ENCODE results near the gene CLCN6. TPM values are rescaled to one million over a fixed set of nuclear protein-coding genes. Genes with fewer than 3 reads are reported as not detected.

CLCN6 gene, protein sequence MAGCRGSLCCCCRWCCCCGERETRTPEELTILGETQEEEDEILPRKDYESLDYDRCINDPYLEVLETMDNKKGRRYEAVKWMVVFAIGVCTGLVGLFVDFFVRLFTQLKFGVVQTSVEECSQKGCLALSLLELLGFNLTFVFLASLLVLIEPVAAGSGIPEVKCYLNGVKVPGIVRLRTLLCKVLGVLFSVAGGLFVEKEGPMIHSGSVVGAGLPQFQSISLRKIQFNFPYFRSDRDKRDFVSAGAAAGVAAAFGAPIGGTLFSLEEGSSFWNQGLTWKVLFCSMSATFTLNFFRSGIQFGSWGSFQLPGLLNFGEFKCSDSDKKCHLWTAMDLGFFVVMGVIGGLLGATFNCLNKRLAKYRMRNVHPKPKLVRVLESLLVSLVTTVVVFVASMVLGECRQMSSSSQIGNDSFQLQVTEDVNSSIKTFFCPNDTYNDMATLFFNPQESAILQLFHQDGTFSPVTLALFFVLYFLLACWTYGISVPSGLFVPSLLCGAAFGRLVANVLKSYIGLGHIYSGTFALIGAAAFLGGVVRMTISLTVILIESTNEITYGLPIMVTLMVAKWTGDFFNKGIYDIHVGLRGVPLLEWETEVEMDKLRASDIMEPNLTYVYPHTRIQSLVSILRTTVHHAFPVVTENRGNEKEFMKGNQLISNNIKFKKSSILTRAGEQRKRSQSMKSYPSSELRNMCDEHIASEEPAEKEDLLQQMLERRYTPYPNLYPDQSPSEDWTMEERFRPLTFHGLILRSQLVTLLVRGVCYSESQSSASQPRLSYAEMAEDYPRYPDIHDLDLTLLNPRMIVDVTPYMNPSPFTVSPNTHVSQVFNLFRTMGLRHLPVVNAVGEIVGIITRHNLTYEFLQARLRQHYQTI
- total RNA-seq: 10 to 100 TPM; 13.3 to 23.0 (median 20.9) TPM
- polyA plus RNA-seq: 1 to 10 TPM; 3.4 to 3.6 TPM
- total RNA-seq: 25.4 reads per million, percentile 56 among the genes with 10 or more reads in this experiment

DNA sequence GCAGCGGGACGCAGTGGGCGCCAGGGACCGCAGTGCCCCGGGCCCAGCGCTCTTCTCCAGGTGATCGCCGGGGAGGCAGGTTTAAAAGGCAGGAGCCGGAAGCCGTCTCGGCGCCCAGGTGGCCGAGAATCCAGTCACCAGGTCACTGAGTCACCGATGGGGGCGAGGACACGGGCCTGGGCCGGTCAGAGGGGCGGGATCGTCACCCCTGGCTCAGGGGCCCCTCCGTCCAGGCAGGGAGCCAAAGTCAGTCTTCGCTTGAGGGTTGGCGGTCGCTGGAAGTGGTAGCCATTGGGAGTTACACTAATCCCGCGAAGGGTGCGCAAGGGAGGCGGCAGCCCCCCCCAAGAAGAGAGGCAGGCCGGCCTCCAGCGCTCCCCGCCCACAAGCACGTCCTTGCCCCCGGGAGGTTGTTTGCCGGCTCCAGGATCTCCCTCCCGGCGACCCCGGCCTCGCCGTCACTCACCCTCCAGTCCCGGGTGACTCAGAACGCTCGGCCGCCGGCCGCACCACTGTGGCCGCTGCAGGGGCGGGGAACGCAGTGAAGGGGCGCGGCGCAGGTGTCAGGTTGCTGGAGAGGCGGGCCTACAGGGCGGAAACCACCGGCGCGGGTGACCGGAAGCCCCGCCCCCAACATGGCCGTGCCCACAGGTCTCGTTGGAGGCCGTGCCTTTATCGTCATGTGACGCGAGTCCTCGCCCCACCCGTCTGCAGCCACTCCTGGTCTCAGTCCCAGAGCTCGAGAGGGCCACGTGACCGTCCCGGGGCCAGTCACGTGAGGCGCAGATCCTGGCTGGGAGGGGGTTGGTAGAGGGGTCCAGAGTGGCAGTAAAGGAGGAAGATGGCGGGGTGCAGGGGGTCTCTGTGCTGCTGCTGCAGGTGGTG, at the start of gene CLCN6, which contains the start of gene MTHFR:
Gene CLCN6, plus strand, starts transcription at position 770 of the 885 bp plus-strand sequence. Its CDS starts 72 bp downstream, at position 842.
Gene MTHFR, minus strand, starts transcription at position 543 of the 885 bp plus-strand sequence. CDS start 2,848 bp downstream, outside the sequence.
- DNase-seq (peak; percentile 93 to 98 (median 97)), ATAC-seq (peak; percentile 95)
- peaks cover 37 to 72% (median 60%) of the 10 kb centered on the region in 7 donors for H3K4me1 Mint-ChIP-seq
- H3K27me3 Mint-ChIP-seq: no peaks in the 10 kb centered on the region
- intact Hi-C loops (cut with micrococcal nuclease): loop anchor here (1.0 to 10.0 kb wide), 14 partner anchors 86 to 1331 kb away; partner anchors contain the start of genes FBXO2 (in 2 of the 2), FBXO44 (in 2 of the 2), KIAA2013 (in 2 of the 2) and DFFA (in 1 of the 2)
- H3K9me3 Mint-ChIP-seq: peaks cover 0 to 4% (median 0%) of the 10 kb centered on the region in 11 donors
- H3K36me3 Mint-ChIP-seq: peaks cover 0 to 13% (median 7%) of the 10 kb centered on the region in 5 donors
- ChIA-PET CTCF (interaction anchor here (1.1 kb wide), 3 partner anchors 75 to 129 kb away, joined by 3 to 4 read pairs (median 3); no protein-coding TSS in a partner anchor), POLR2A (interaction anchor here (0.6 to 3.2 kb wide), 13 partner anchors 9 to 213 kb away, joined by 3 to 56 read pairs (median 4); partner anchors contain the start of genes AGTRAP, MAD2L2, MFN2 and MIIP)
- Histone ChIP-seq H3K4me1 (ENCODE audit: control insufficient read depth in 2 of 2, insufficient read depth in 2 of 2, low read length in 2 of 2) (peaks cover 39 to 40% of the 10 kb centered on the region in 2 donors), H3K27ac (ENCODE audit: low read depth, low read length) (peak within 1 kb of the TSS; percentile 92), H3K27me3 (ENCODE audit: control insufficient read depth in 2 of 2, insufficient read depth in 2 of 2, low read length in 2 of 2) (no peaks in the 10 kb centered on the region), H3K36me3 (ENCODE audit: control insufficient read depth in 2 of 3, insufficient read depth in 3 of 3, low read length in 3 of 3) (peaks cover 0 to 15% (median 4%) of the 10 kb centered on the region in 3 experiments), H3K4me3 (ENCODE audit: low read length) (peak within 1 kb of the TSS; percentile 86), H3K9me3 (ENCODE audit: control insufficient read depth in 2 of 3, low read length in 3 of 3) (no peaks in the 10 kb centered on the region)
- H3K4me3 Mint-ChIP-seq: peak within 1 kb of the TSS; percentile 94 to 100 (median 98)
- peak within 1 kb of the TSS; percentile 94 to 99 (median 96) for H3K27ac Mint-ChIP-seq

DNA sequence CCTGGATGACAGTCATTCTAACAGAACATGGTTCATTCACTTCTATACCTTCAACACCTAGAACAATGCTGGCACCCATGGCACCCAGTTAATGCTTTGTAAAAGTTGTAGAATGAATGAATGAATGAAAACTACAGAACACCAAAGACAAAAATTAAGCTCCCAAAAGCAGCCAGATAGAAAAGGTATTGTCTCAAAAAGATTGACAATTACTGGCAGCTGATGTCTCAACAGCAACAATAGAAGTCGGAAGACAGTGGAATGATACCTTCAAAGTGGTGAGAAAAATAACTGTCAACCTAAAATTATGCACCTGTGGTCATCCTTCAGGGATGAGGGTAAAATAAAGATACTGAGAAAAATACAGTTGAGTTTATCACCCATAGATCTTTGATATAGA, 48.9 kb upstream of the CLCN6 start:
- peaks cover 0 to 26% (median 5%) of the 10 kb centered on the region in 5 donors for H3K27me3 Mint-ChIP-seq
- Histone ChIP-seq H3K9me3 (ENCODE audit: control insufficient read depth in 2 of 3, low read length in 3 of 3) (no peaks in the 10 kb centered on the region), H3K36me3 (ENCODE audit: control insufficient read depth in 2 of 3, insufficient read depth in 3 of 3, low read length in 3 of 3) (no peaks in the 10 kb centered on the region), H3K27ac (ENCODE audit: low read depth, low read length) (no peak overlapping the region), H3K4me1 (ENCODE audit: control insufficient read depth in 2 of 2, insufficient read depth in 2 of 2, low read length in 2 of 2) (peaks cover 0 to 2% of the 10 kb centered on the region in 2 donors), H3K27me3 (ENCODE audit: control insufficient read depth in 2 of 2, insufficient read depth in 2 of 2, low read length in 2 of 2) (no peaks in the 10 kb centered on the region), H3K4me3 (ENCODE audit: low read length) (no peak overlapping the region)
- no peaks in the 10 kb centered on the region for H3K9me3 Mint-ChIP-seq
- ChIA-PET POLR2A (no interaction called here), CTCF (no interaction called here)
- ATAC-seq (no peak), DNase-seq (no peak)
- no peaks in the 10 kb centered on the region for H3K36me3 Mint-ChIP-seq
- H3K4me1 Mint-ChIP-seq: peaks cover 0 to 26% (median 15%) of the 10 kb centered on the region in 7 donors
- intact Hi-C loops (cut with micrococcal nuclease): no loop called here
- H3K4me3 Mint-ChIP-seq: no peak overlapping the region
- H3K27ac Mint-ChIP-seq: no peak overlapping the region

DNA sequence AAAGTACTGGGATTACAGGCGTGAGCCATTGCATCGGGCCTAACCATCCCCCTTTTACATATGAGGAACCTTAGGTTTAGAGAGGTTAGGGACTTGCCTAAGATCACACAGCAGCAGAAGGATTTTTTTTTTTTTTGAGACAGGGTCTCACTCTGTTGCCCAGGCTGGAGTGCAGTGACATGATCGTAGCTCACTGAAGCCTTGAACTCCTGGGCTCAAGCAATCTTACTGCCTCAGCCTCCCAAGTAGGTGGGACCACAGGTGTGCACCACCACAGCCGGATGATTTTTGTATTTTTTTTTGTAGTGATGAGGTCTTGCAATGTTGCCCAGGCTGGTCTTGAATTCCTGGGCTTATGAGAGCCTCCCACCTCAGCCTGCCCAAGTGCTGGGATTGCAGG, 46.2 kb upstream of the CLCN6 start:
- H3K27ac Mint-ChIP-seq: no peak overlapping the region
- no peaks in the 10 kb centered on the region for H3K9me3 Mint-ChIP-seq
- Histone ChIP-seq H3K4me1 (ENCODE audit: control insufficient read depth in 2 of 2, insufficient read depth in 2 of 2, low read length in 2 of 2) (peaks cover 0 to 5% of the 10 kb centered on the region in 2 donors), H3K9me3 (ENCODE audit: control insufficient read depth in 2 of 3, low read length in 3 of 3) (no peaks in the 10 kb centered on the region), H3K36me3 (ENCODE audit: control insufficient read depth in 2 of 3, insufficient read depth in 3 of 3, low read length in 3 of 3) (no peaks in the 10 kb centered on the region), H3K4me3 (ENCODE audit: low read length) (no peak overlapping the region), H3K27ac (ENCODE audit: low read depth, low read length) (no peak overlapping the region), H3K27me3 (ENCODE audit: control insufficient read depth in 2 of 2, insufficient read depth in 2 of 2, low read length in 2 of 2) (peaks cover 0 to 5% of the 10 kb centered on the region in 2 donors)
- CTCF ChIA-PET: no interaction called here
- intact Hi-C loops (cut with micrococcal nuclease): no loop called here
- no peaks in the 10 kb centered on the region for H3K36me3 Mint-ChIP-seq
- no peak for DNase-seq
- POLR2A ChIA-PET: no interaction called here
- H3K4me3 Mint-ChIP-seq: no peak overlapping the region
- peaks cover 13 to 36% (median 17%) of the 10 kb centered on the region in 5 donors for H3K27me3 Mint-ChIP-seq
- no peak for ATAC-seq
- H3K4me1 Mint-ChIP-seq: peaks cover 2 to 12% (median 6%) of the 10 kb centered on the region in 7 donors

DNA sequence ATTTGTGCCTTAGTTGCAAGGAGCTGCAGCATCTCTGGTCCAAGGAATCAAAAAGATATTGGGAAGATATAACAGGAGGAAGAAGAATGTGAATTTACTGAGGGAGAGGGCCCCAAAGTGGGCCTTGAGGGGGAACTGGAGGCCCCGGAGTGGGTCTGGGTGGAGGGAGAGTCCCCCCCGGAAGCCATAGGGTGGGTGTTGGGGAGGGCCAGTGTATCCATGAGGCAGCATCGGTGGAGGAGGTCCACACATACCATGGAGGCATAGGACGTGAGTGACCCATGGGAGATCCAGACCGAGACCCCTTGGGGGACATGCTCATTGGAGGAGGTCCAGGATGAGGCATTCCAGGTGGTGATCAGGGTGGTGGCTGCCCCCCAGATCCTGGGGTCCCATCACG, 44.7 kb upstream of the CLCN6 start:
- H3K4me1 Mint-ChIP-seq: peaks cover 2 to 12% (median 6%) of the 10 kb centered on the region in 7 donors
- no peak overlapping the region for H3K27ac Mint-ChIP-seq
- peaks cover 0 to 5% of the 10 kb centered on the region in 2 donors for H3K4me1 ChIP-seq (ENCODE audit: control insufficient read depth in 2 of 2, insufficient read depth in 2 of 2, low read length in 2 of 2)
- no peaks in the 10 kb centered on the region for H3K9me3 Mint-ChIP-seq
- peaks cover 0 to 5% of the 10 kb centered on the region in 2 donors for H3K27me3 ChIP-seq (ENCODE audit: control insufficient read depth in 2 of 2, insufficient read depth in 2 of 2, low read length in 2 of 2)
- no peak for DNase-seq
- H3K36me3 Mint-ChIP-seq: no peaks in the 10 kb centered on the region
- H3K4me3 Mint-ChIP-seq: peak overlapping the region in 4 of 10 donors; percentile 33 to 47 (median 40)
- H3K9me3 ChIP-seq (ENCODE audit: control insufficient read depth in 2 of 3, low read length in 3 of 3): no peaks in the 10 kb centered on the region
- no peak overlapping the region for H3K4me3 ChIP-seq (ENCODE audit: low read length)
- no peaks in the 10 kb centered on the region for H3K36me3 ChIP-seq (ENCODE audit: control insufficient read depth in 2 of 3, insufficient read depth in 3 of 3, low read length in 3 of 3)
- ChIA-PET POLR2A (no interaction called here), CTCF (no interaction called here)
- no peak overlapping the region for H3K27ac ChIP-seq (ENCODE audit: low read depth, low read length)
- ATAC-seq: no peak
- intact Hi-C loops (cut with micrococcal nuclease): no loop called here
- peaks cover 13 to 36% (median 17%) of the 10 kb centered on the region in 5 donors for H3K27me3 Mint-ChIP-seq

DNA sequence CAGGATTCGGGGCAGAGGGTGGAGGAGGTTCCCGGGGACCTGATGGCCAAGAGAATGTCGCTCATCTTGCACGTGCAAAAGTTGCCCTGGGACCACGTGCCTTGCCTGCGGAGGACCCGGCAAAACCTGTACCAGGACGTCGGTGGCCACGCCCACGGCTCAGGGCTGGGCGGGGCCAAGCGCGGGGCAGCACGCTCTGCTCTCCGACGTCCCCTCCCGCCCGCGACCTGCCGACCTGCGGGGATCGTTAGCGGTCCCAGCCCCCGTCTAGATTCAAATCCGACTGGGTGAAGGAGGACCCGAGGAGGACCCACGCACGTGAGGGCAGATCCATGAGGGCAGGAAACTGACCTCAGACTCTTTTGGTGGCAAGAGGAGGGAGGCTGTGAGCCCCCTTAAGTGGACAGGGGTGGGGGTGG, 44.0 kb upstream of the CLCN6 start, which contains the start of gene C1orf167:
Gene C1orf167, plus strand, starts transcription at position 206 of the 419 bp plus-strand sequence. CDS start 2,208 bp downstream, outside the sequence.
- H3K9me3 Mint-ChIP-seq: no peaks in the 10 kb centered on the region
- no peaks in the 10 kb centered on the region for H3K36me3 Mint-ChIP-seq
- H3K27me3 ChIP-seq (ENCODE audit: control insufficient read depth in 2 of 2, insufficient read depth in 2 of 2, low read length in 2 of 2): peaks cover 0 to 5% of the 10 kb centered on the region in 2 donors
- H3K36me3 ChIP-seq (ENCODE audit: control insufficient read depth in 2 of 3, insufficient read depth in 3 of 3, low read length in 3 of 3): no peaks in the 10 kb centered on the region
- DNase-seq (peak in 5 of 9 donors; percentile 13 to 54 (median 22)), ATAC-seq (peak; percentile 66)
- H3K9me3 ChIP-seq (ENCODE audit: control insufficient read depth in 2 of 3, low read length in 3 of 3): no peaks in the 10 kb centered on the region
- peak within 1 kb of the TSS in 7 of 10 donors; percentile 3 to 55 (median 42) for H3K4me3 Mint-ChIP-seq
- H3K27ac Mint-ChIP-seq: no peak within 1 kb of the TSS
- peaks cover 13 to 35% (median 17%) of the 10 kb centered on the region in 5 donors for H3K27me3 Mint-ChIP-seq
- H3K27ac ChIP-seq (ENCODE audit: low read depth, low read length): no peak within 1 kb of the TSS
- intact Hi-C loops (cut with micrococcal nuclease): no loop called here
- CTCF ChIA-PET: no interaction called here
- POLR2A ChIA-PET: no interaction called here
- no peak within 1 kb of the TSS for H3K4me3 ChIP-seq (ENCODE audit: low read length)
- peaks cover 2 to 12% (median 5%) of the 10 kb centered on the region in 7 donors for H3K4me1 Mint-ChIP-seq
- peaks cover 0 to 5% of the 10 kb centered on the region in 2 donors for H3K4me1 ChIP-seq (ENCODE audit: control insufficient read depth in 2 of 2, insufficient read depth in 2 of 2, low read length in 2 of 2)

Measured in naive thymus-derived CD4-positive, alpha-beta T cell (primary cell).